ENCODE results near the gene SH3TC1.

GRCh38 chr4:8218371-8219031 lies 19.4 kb downstream of the SH3TC1 start:
- TF ChIP-seq EZH2phosphoT487 (conservative IDR thresholded peaks at IDR 0.05; ENCODE audit: low read length) (no peak), CTCF (IDR thresholded peaks at IDR 0.05; ENCODE audit: insufficient read depth, low read length, poor library complexity, severe bottlenecking) (no peak)

Data from SU-DHL-6 (cell line).